Mononuclear cell (primary cell): Measurements from ENCODE around the gene ZRANB1. TPM values are rescaled to one million over a fixed set of nuclear protein-coding genes. Genes with fewer than 3 reads are reported as not detected.

Experiments
- H3K27me3 ChIP-seq: 2 replicates; pipeline ENCODE4 v1.6.0; 2011; ENCODE audit warnings: low read length, control low read depth; ENCODE audit not compliant: insufficient read depth
- H3K4me1 ChIP-seq: 2 replicates; pipeline ENCODE4 v1.5.1; 2011; ENCODE audit warnings: mild to moderate bottlenecking, low read length, control low read depth; ENCODE audit not compliant: insufficient read depth
- H3K4me3 ChIP-seq: 2 replicates; pipeline ENCODE4 v1.5.1; 2011; ENCODE audit warnings: mild to moderate bottlenecking, low read length, moderate library complexity
- H3K9me3 ChIP-seq: 2 replicates; pipeline ENCODE4 v1.5.1; 2011; ENCODE audit warnings: low read depth, mild to moderate bottlenecking, control low read depth, low read length
- total RNA-seq: library from RNA; depleted of rRNA; stranded (reverse); fragments of >200 nt; gene quantifications from one replicate; pipeline ENCODE4 v1.2.3, GENCODE V29; 2012

The ZRANB1 gene
- total RNA-seq, 1 donor = 46.2 TPM

- no peaks in the 10 kb centered on the region for H3K9me3 ChIP-seq
- no peak overlapping the region for H3K4me3 ChIP-seq
- peaks cover 3% of the 10 kb centered on the region for H3K4me1 ChIP-seq
- H3K27me3 ChIP-seq = no peaks in the 10 kb centered on the region
Measured at GRCh38 chr10:125009661-125010161, 67.8 kb downstream of the ZRANB1 start.

GRCh38 chr10:125010362-125010761, 68.4 kb downstream of the ZRANB1 start:
- H3K27me3 ChIP-seq = no peaks in the 10 kb centered on the region
- no peaks in the 10 kb centered on the region for H3K9me3 ChIP-seq
- H3K4me3 ChIP-seq = no peak overlapping the region
- peaks cover 8% of the 10 kb centered on the region for H3K4me1 ChIP-seq

DNA sequence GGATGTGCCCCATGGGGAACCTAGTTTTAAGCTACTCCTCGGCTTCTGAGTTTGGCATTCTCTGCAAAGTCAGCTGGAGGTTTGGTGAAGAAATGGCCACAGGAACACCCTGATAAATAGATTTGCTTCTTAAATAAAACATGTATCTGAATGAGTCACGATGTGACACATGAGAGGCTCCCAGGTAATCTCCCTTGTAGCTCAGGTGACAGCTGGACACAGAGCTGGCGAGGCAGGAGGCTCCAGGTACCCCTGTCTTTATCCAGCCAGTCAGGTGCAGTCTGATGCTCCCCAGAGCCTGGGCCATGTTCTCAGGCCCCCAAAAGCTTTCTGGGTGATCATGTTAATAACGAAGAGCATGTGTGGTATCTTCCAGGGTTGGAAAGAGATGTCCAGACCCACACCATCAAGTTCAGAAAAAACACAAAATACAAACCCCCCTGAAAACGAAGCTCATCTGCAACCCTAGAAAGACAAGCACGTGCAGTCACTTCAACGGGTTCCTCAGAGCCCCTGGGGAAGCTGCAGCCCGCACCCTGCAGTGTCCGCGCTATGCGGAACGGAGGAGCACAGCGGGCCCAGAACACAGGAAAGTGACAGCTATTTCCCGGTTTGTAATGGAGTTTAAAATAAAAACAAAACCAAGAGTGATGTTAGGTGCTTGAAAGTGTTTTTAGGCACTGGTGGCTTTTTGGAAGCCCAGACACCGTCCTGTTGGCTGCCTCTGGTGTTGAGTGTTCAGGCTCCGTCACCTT, 69.4 kb downstream of the ZRANB1 start:
- Histone ChIP-seq H3K4me1 (peaks cover 12% of the 10 kb centered on the region), H3K9me3 (no peaks in the 10 kb centered on the region), H3K4me3 (no peak overlapping the region), H3K27me3 (no peaks in the 10 kb centered on the region)

DNA sequence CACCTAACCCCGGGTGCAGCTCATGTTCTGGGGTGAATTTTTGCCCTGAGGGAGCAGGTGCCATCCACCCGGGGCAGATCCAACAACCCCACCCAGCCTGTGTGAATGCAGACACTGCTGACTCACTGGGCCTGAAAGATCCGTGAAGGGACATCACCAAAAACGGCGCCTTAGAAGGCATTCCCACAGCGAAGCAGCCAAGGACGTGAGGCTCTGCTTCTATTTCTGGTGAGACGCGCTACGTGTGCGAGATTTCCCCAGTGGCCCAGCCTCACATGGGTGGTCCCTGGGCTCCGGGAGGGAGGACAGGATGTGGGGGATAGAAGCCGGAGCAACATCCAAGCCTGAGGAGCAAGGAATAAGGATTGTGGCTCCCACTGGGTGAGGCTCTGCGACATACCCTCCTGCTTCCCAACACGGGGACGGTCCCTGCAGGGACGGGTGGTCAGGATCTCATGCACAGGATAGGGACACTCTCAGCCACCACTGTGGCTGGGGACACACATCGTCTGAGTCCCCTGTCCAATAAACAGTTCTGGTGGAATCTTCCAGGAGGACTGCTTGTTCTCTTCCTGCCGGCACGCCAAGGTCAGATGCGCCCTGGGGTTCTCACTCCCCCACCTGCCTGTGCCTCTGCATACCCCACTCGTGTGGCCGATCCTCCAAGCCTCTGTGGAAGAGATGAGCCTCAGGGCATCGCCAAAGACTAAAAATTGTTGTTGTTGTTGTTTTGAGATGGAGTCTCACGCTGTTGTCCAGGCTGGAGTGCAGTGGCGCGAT, 70.2 kb downstream of the ZRANB1 start:
- Histone ChIP-seq H3K4me3 (no peak overlapping the region), H3K9me3 (no peaks in the 10 kb centered on the region), H3K27me3 (no peaks in the 10 kb centered on the region)

DNA sequence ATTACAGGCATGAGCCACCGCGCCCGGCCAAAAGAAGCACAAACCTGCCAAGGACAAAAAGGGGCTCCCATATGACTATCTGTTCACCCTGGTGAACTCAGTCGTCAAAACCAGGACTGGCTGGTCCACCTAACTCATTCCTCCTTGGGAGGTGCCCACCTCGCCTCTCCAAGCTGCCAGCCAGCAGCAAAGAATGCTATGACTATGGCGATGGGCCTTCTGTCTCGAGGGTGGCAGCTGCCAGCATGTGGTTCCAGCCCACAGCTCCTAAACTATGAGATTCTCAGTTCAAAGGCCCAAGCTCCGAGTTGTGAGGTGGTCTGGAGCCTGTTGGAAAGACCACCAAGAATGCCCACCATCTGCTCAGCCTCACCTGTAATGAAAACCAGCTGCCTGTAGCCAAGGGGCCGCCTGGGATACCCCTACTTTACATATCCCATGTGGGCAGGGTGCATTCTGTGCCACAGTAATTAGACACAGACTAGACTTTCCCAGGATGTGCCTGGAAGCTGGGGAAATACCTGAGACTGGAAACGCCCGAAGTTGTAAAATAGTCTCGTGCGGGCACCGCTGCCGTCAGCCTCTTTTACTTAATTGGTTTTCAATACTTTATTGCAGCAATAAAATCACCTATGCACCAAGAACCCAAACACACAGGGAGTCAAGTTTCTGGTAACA, 71.1 kb downstream of the ZRANB1 start:
- H3K9me3 ChIP-seq = no peaks in the 10 kb centered on the region
- H3K4me1 ChIP-seq = peaks cover 12% of the 10 kb centered on the region
- no peaks in the 10 kb centered on the region for H3K27me3 ChIP-seq

More for the DNA sequence above, 70.2 kb downstream of the ZRANB1 start:
- peaks cover 12% of the 10 kb centered on the region for H3K4me1 ChIP-seq

DNA sequence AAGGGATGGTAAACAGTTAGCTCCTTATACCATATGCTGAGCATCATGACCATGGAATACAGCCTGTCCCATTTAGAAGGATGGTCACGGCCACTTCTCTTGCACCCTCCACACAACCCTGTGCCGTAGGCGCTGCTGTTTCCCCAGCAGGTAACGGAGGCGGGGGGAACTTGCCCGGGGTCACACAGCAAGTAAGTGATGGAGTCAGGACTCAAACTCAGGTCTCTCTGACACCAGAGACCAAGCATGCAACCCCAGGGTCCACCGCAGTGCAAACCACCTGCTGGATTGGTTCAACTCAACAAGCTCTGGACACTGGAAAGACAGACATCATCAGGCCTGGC, 71.6 kb downstream of the ZRANB1 start:
- Histone ChIP-seq H3K4me3 (no peak overlapping the region), H3K27me3 (no peaks in the 10 kb centered on the region), H3K9me3 (no peaks in the 10 kb centered on the region), H3K4me1 (peaks cover 12% of the 10 kb centered on the region)

More for the DNA sequence above, 71.1 kb downstream of the ZRANB1 start:
- no peak overlapping the region for H3K4me3 ChIP-seq

DNA sequence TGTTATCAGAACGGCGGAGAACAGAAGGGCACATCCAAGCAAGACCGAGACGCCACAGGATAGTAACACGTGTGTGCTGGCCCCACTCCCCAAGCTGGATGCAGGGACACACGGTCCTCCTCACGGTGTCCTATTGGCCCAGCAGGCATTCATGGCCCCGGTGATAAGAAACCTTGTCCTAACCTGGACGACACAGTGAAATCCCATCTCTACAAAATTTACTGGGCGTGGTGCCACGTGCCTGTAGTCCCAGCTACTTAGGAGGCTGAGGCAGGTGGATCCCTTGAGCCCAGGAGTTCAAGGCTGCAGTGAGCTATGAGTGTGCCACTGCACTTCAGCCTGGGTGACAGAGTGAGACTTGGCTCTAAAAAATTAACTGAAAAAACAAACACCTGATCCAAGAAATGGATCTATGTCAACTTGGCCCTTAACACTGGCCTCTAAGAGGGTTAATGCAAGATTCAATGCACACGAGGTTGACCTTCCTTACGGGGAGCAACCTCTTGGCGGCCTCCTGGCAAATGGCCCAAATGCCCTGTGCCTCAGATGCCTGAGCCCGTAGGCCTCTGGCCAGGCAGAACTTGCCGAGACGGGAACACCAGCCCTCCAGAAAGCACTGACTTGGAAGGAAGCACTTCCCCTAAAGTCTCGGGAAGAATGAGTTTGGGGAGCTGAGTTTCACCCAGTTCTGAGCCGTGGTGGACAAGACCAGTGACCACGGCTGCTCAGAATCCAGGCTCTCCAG, 72.3 kb downstream of the ZRANB1 start:
- Histone ChIP-seq H3K9me3 (no peaks in the 10 kb centered on the region), H3K4me1 (peaks cover 12% of the 10 kb centered on the region), H3K27me3 (no peaks in the 10 kb centered on the region), H3K4me3 (no peak overlapping the region)

DNA sequence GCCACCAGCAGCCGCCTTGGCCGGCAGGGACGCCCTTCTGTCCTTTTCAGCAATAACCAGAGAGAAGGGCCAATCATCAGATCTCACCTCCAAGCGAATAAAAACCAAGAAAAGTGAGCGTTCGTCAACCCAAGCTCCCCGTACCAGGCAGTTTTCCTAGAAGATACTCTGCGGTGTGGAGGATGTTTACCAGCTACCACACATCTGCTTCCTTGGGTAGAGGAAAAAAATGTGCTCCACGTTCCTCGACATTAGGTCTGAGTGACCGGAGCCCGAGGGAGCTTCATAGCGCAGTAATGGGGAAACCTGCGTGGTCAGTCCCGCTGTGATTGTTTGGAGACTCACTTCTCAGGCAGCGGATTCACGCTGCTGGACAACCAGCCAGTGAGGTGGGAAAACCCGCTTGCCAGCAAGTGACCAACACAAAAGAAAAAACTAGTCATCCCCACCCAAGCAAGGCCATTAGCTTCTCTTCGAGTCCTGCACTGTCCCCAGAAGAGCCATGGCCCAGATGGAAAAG, 73.0 kb downstream of the ZRANB1 start:
- Histone ChIP-seq H3K4me3 (no peak overlapping the region), H3K27me3 (no peaks in the 10 kb centered on the region), H3K4me1 (peaks cover 12% of the 10 kb centered on the region), H3K9me3 (no peaks in the 10 kb centered on the region)

DNA sequence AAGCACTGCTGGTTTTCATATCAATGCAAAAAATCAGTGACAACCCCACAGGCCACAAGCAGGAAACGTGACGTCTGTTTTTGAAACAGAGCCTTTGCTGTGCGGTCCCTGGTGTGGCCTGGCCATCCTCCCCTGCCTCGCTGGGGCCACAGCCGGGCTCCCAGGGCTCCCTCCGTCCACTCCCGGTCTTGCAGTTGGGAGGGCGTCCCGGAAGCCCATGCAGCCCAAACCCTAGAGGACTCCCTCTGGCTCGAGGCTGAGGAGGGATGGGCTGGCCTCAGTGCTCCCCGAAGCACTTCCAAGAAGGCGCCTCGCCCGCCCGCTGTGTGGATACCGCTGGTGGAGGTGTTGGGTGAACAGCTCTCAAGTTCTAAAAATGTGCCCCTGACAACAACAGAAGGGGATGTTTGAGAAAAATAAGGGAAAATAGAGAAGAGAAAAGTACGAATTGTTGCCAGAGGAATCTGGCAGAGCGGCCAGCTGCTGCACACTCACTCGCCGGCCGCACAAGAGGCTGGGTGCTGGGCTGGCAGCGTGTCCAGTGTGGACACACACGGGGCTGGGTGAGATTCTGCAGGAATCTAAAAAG, 73.5 kb downstream of the ZRANB1 start:
- Histone ChIP-seq H3K4me3 (no peak overlapping the region), H3K4me1 (peaks cover 12% of the 10 kb centered on the region), H3K27me3 (no peaks in the 10 kb centered on the region), H3K9me3 (no peaks in the 10 kb centered on the region)

DNA sequence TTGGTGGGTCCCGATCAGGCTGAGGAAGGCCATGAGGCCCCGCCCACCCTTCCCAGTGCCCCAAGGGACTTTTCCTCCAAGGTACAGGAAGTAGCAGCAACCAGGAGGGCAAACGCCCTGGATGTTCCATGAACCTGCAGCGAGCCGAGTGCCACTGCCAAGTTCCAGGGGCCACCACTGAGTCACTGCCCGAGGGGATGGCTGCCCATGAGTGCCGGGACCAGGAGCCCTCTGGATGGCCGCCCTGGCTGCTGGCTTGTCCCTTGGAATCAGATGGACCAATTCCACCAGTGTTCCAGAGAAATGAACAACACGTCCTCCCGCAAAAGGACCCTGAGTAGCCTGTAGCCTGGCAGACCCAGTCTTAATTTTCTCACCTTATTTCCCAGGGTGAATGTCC, 74.2 kb downstream of the ZRANB1 start:
- Histone ChIP-seq H3K27me3 (no peaks in the 10 kb centered on the region), H3K9me3 (no peaks in the 10 kb centered on the region), H3K4me1 (peaks cover 12% of the 10 kb centered on the region), H3K4me3 (no peak overlapping the region)

DNA sequence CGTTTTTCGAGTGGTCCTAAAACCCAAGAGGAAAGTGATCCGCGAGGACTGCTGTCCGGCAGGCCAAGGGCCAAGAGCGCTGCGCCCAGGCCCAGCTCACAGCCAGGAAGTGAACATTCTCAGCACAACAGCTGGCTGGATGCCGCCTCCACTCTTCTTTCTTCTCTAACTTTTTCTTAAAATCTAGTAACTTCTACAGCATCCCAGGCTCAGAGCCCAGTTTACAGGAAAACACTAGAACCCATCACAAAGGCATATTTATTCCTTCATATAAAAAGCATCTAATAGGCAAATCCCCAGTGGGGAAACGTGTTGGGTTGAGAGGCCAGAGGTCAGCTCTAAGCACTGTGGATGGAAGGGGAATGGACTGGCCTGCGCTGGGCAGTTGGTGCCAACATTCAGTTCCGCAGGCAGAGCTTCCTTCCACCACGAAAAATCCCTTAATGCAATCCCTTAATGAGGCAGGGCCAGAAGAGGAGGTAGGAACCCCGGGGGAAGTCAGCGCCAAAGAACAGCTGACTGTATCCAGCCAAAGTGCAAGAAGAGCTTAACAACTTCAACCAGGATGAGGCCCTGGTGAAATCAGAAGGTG, 74.8 kb downstream of the ZRANB1 start:
- Histone ChIP-seq H3K4me3 (no peak overlapping the region), H3K4me1 (peaks cover 12% of the 10 kb centered on the region), H3K27me3 (no peaks in the 10 kb centered on the region), H3K9me3 (no peaks in the 10 kb centered on the region)

DNA sequence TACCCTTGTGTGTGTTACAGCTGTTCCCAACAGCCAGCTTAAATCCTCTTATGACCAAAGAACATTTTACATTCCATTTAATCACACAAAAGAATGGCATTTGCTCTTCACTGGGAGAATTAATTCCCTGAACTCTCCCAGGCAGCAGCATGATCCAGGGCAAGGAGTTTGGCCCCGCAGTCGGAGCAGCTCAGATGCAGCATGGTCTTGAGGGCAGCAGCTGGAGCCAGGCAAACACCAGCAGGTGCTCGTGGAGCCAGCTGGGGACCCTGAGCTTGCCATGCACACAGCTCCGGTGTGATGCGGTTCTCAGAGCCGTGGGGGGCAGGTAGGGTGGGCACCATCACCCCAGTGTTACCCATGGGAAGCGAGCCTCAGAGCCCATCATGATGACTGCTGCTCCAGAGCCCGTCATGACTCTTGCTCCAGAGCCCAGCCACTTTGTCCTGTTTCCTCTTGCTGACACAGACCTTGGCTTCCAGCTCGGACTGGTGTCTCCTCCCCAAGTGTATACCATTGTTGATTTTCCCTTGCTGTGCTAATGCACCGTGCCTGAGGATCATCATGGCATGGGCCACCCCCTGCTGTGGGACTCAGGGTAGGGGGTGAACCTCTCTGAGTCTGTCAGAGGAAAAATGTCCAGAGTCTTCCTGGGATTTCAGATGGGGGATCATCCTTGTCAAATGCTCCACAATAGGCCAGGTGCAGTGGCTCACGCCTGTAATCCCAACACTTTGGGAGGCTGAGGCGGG, 75.8 kb downstream of the ZRANB1 start:
- no peaks in the 10 kb centered on the region for H3K9me3 ChIP-seq
- H3K27me3 ChIP-seq = no peaks in the 10 kb centered on the region
- H3K4me1 ChIP-seq = peaks cover 12% of the 10 kb centered on the region
- no peak overlapping the region for H3K4me3 ChIP-seq

DNA sequence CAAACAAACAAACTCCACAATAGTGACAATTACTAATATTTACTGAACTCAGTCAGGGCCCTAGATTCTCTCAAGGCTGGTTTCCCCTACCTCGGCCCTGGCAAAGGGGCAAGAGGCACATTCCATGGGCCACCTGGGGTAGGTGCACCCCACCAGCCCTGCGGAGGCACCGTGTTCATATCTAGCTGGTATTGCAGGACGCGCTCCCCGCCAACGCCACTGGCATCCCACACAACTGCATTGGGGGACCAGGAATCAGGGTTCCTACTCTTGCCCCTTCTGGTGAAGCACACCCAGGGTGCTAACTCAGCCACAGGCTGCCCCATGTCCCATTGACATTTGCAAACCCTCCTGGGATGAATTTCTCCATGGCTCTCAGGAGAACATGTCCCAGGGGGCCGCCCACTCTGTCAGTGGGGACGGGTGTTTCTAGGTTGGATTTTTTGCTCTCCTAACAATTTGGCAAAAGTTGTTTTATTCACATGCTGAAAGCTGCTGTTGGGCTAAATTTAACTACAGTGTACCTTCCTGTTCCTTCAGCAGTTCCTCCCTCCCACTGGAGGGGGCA, 76.7 kb downstream of the ZRANB1 start:
- peaks cover 12% of the 10 kb centered on the region for H3K4me1 ChIP-seq
- H3K9me3 ChIP-seq = no peaks in the 10 kb centered on the region
- H3K27me3 ChIP-seq = no peaks in the 10 kb centered on the region
- H3K4me3 ChIP-seq = no peak overlapping the region
